Erythroblast (primary cell): ENCODE results near the gene VIM.

Source experiments
- GATA1 ChIP-seq: IDR thresholded peaks from 2 replicates; pipeline ENCODE4 v1.6.1; 2011; ENCODE audit warnings: low read depth, mild to moderate bottlenecking, control low read depth, low read length, moderate library complexity
- POLR2A ChIP-seq: IDR thresholded peaks from 2 replicates; pipeline ENCODE4 v1.6.1; 2011; ENCODE audit warnings: mild to moderate bottlenecking, low read length

GRCh38 chr10:17272648-17273047 lies 44.6 kb downstream of the VIM start:
- TF ChIP-seq POLR2A (no peak), GATA1 (no peak)
